Immature natural killer cell (primary cell): ENCODE results near the gene CD81. TPM values are rescaled to one million over a fixed set of nuclear protein-coding genes. Genes with fewer than 3 reads are reported as not detected.
"Not testable (repeated sequence)": the region's sequence is repeated elsewhere in the genome, so short reads cannot be mapped to it uniquely, and the experiment has no call there.

ENCODE experiments used
- DNase-seq, 3 donors: peaks; one replicate each; pipeline ENCODE4 v3.0.0; 2022; ENCODE audit warnings: mixed read lengths in 1 of 3
- H3K27ac Mint-ChIP-seq, 6 donors: one replicate each; pipeline ENCODE4 v1.8.0; 2020; ENCODE audit warnings: mixed read lengths in 6 of 6, mild to moderate bottlenecking in 5 of 6, inconsistent platforms in 4 of 6, moderate library complexity in 3 of 6
- H3K27me3 Mint-ChIP-seq, 3 donors: one replicate each; pipeline ENCODE4 v1.8.0; 2020 to 2021; ENCODE audit warnings: low read depth in 3 of 3, mild to moderate bottlenecking in 3 of 3, mixed read lengths in 3 of 3, moderate library complexity in 3 of 3, inconsistent platforms in 1 of 3
- H3K36me3 Mint-ChIP-seq, 3 donors: one replicate each; pipeline ENCODE4 v1.8.0; 2020; ENCODE audit warnings: mixed read lengths in 3 of 3, inconsistent platforms in 2 of 3, mild to moderate bottlenecking in 2 of 3
- H3K4me1 Mint-ChIP-seq, 2 donors: one replicate each; pipeline ENCODE4 v1.8.0; 2020; ENCODE audit warnings: inconsistent platforms in 2 of 2, mild to moderate bottlenecking in 2 of 2, mixed read lengths in 2 of 2, moderate library complexity in 1 of 2
- H3K4me3 Mint-ChIP-seq, 5 donors: one replicate each; pipeline ENCODE4 v1.8.0; 2020; ENCODE audit warnings: mild to moderate bottlenecking in 5 of 5, mixed read lengths in 5 of 5, inconsistent platforms in 3 of 5, moderate library complexity in 3 of 5
- H3K9me3 Mint-ChIP-seq, 6 donors: one replicate each; pipeline ENCODE4 v1.8.0; 2020; ENCODE audit warnings: mild to moderate bottlenecking in 6 of 6, mixed read lengths in 6 of 6, inconsistent platforms in 4 of 6, moderate library complexity in 3 of 6
- polyA plus RNA-seq, 3 donors: library from polyadenylated mRNA; unstranded; fragments of 300-500 nt; fragmentation: Illumina TruSeq; gene quantifications; one replicate each; pipeline ENCODE4 v1.2.3, GENCODE V29; 2021

The CD81 gene
- 10 to 100 TPM; 33.1 to 56.9 (median 49.7) TPM for polyA plus RNA-seq

DNA sequence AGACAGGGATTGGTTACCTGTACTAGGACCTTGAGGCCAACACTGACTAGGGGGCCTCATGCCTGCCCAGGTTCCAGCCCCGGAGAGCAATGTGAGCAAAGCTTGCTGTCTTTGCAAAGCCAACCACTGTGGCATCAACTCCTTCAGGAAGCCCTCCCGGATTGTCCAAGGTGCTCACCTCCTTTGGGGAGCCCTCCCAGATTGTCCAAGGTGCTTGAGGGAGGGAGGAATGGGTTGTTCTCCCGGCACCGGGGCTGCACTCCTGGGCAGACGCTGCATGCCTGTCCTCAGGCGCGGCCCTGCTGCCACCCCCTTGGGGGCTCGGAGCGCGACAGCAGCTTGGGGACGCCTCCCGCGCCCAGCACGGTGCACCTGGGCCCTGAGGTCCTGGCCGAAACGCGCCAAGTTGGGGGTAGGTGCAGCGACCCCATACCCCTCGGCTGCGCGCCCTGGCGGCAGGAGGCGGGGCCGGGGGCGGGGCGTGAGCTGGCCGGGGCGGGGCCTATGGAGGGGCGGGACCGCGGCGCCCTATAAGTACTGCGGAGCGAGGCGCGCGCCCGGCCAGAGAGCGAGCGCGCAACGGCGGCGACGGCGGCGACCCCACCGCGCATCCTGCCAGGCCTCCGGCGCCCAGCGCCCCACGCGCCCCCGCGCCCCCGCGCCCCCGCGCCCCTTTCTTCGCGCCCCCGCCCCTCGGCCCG lies at the start of gene CD81:
TSS of gene CD81 (plus strand) at position 560 of the 701 bp plus-strand sequence. CDS start 240 bp downstream, outside the sequence.
- no peaks in the 10 kb centered on the region for H3K36me3 Mint-ChIP-seq
- peak within 1 kb of the TSS; percentile 70 to 93 (median 84) for H3K27ac Mint-ChIP-seq
- H3K27me3 Mint-ChIP-seq: peaks cover 5 to 16% (median 11%) of the 10 kb centered on the region in 3 donors
- H3K4me1 Mint-ChIP-seq: peaks cover 30 to 40% of the 10 kb centered on the region in 2 donors
- H3K9me3 Mint-ChIP-seq: no peaks in the 10 kb centered on the region
- peak; percentile 54 to 70 (median 68) for DNase-seq
- H3K4me3 Mint-ChIP-seq: peak within 1 kb of the TSS; percentile 81 to 85 (median 85)

DNA sequence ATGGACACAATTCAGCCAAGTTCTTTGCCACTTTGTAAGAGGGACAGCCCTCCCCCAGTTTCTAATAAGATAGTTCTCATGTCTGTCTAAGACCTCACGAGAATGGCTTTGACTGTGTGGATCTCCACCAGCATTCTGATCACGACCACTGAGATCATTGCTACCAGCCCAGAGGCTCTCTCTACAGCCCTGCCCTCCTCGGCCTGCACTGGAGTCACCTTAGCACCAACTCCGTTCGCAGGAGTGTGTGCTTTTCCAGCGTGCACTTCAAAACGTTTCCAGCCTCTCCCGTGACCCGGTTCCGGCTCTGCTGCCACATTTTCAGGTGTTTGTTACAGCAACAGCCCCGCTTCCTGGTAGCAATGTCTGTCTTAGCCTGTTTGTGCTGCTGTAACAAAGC lies 49.1 kb upstream of the CD81 start:
- no peaks in the 10 kb centered on the region for H3K4me1 Mint-ChIP-seq
- H3K27ac Mint-ChIP-seq: no peak overlapping the region

GRCh38 chr11:2328656-2329354 lies 48.3 kb upstream of the CD81 start:
- DNase-seq: no peak
- Mint-ChIP-seq H3K36me3 (peaks cover 0 to 5% (median 3%) of the 10 kb centered on the region in 3 donors), H3K27me3 (peaks cover 4 to 19% (median 17%) of the 10 kb centered on the region in 3 donors), H3K9me3 (peaks cover 0 to 7% (median 2%) of the 10 kb centered on the region in 6 donors), H3K27ac (no peak overlapping the region), H3K4me1 (no peaks in the 10 kb centered on the region), H3K4me3 (no peak overlapping the region)

More for the DNA sequence above, 49.1 kb upstream of the CD81 start:
- DNase-seq: no peak
- Mint-ChIP-seq H3K27me3 (peaks cover 4 to 20% (median 18%) of the 10 kb centered on the region in 3 donors), H3K9me3 (peaks cover 0 to 7% (median 3%) of the 10 kb centered on the region in 6 donors), H3K4me3 (no peak overlapping the region), H3K36me3 (peaks cover 0 to 5% (median 3%) of the 10 kb centered on the region in 3 donors)

GRCh38 chr11:2329551-2329950 lies 47.6 kb upstream of the CD81 start:
- Mint-ChIP-seq H3K9me3 (peaks cover 0 to 7% (median 2%) of the 10 kb centered on the region in 6 donors), H3K4me3 (no peak overlapping the region), H3K4me1 (no peaks in the 10 kb centered on the region), H3K36me3 (peaks cover 0 to 5% (median 3%) of the 10 kb centered on the region in 3 donors), H3K27me3 (peaks cover 4 to 17% (median 14%) of the 10 kb centered on the region in 3 donors), H3K27ac (no peak overlapping the region)
- no peak for DNase-seq

GRCh38 chr11:2330696-2331095 lies 46.4 kb upstream of the CD81 start:
- Mint-ChIP-seq H3K27me3 (peaks cover 4 to 14% (median 14%) of the 10 kb centered on the region in 3 donors), H3K4me3 (no peak overlapping the region), H3K4me1 (no peaks in the 10 kb centered on the region), H3K9me3 (peaks cover 0 to 7% (median 2%) of the 10 kb centered on the region in 6 donors), H3K27ac (no peak overlapping the region), H3K36me3 (peaks cover 0 to 5% (median 3%) of the 10 kb centered on the region in 3 donors)
- no peak for DNase-seq

- DNase-seq: no peak
- Mint-ChIP-seq H3K36me3 (peaks cover 0 to 5% (median 3%) of the 10 kb centered on the region in 3 donors), H3K4me1 (no peaks in the 10 kb centered on the region), H3K9me3 (peaks cover 0 to 7% (median 2%) of the 10 kb centered on the region in 6 donors), H3K27me3 (peaks cover 7 to 14% (median 11%) of the 10 kb centered on the region in 3 donors), H3K27ac (no peak overlapping the region), H3K4me3 (no peak overlapping the region)
Measured at GRCh38 chr11:2331404-2331803, 45.7 kb upstream of the CD81 start.

DNA sequence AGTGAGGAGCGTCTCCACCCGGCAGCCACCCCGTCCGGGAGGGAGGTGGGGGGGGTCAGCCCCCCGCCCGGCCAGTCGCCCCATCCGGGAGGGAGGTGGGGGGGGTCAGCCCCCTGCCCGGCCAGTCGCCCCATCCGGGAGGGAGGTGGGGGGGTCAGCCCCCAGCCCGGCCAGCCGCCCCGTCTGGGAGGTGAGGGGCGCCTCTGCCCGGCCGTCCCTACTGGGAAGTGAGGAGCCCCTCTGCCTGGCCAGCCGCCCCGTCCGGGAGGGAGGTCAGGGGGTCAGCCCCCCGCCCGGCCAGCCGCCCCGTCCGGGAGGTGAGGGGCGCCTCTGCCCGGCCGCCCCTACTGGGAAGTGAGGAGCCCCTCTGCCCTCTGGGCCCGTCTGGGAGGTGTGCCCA lies 44.5 kb upstream of the CD81 start:
- not testable (repeated sequence) for H3K4me3 Mint-ChIP-seq, H3K36me3 Mint-ChIP-seq, H3K27ac Mint-ChIP-seq, DNase-seq, H3K9me3 Mint-ChIP-seq, H3K4me1 Mint-ChIP-seq
- H3K27me3 Mint-ChIP-seq: peaks cover 10 to 16% (median 14%) of the 10 kb centered on the region in 3 donors

DNA sequence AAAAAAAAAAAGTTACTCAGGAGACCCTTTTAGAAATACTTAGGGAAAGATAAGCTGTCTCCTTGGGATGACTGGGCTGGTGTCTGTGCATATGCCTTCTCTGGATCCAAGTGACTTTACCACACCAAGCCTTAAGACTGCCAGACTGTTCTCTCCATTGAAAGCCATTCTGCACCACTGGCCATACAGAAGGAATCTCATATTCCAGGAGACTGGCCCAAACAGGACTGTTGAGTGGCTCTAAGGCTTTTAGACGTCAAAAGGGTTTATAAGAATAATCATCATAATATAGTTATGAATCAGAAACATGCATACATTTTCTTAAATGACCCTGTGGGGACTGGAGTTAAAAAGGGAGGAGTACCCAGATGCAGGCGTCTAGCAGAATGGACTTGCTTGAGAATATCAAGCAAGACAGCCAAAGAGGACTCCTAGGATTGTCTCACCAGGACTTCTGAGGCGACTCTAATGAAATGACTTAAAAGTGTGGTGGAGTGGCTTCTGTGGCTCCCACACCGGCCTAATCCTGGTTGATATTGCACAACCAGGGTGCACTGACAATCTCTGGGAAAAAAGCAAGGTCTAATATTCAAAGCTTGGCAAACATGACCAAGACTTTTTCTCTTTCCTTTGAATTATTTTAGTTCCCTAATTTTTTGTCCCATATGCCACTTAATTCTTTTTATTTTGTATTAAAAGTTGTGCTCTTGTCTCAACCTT lies 43.5 kb upstream of the CD81 start:
- peaks cover 6 to 14% (median 8%) of the 10 kb centered on the region in 3 donors for H3K27me3 Mint-ChIP-seq
- not testable (repeated sequence) for H3K9me3 Mint-ChIP-seq, H3K4me3 Mint-ChIP-seq, H3K4me1 Mint-ChIP-seq, DNase-seq, H3K36me3 Mint-ChIP-seq, H3K27ac Mint-ChIP-seq

- H3K36me3 Mint-ChIP-seq, H3K27ac Mint-ChIP-seq, DNase-seq, H3K4me3 Mint-ChIP-seq, H3K9me3 Mint-ChIP-seq, H3K27me3 Mint-ChIP-seq, H3K4me1 Mint-ChIP-seq: not testable (repeated sequence)
Measured at GRCh38 chr11:2335286-2335685, 41.8 kb upstream of the CD81 start.

- H3K36me3 Mint-ChIP-seq, H3K4me1 Mint-ChIP-seq, H3K27ac Mint-ChIP-seq, H3K4me3 Mint-ChIP-seq, H3K9me3 Mint-ChIP-seq: not testable (repeated sequence)
- peak in 1 of 3 donors; percentile 33 for DNase-seq
- H3K27me3 Mint-ChIP-seq: peaks cover 4 to 12% (median 6%) of the 10 kb centered on the region in 3 donors
Measured at GRCh38 chr11:2338760-2339159, 38.4 kb upstream of the CD81 start.

DNA sequence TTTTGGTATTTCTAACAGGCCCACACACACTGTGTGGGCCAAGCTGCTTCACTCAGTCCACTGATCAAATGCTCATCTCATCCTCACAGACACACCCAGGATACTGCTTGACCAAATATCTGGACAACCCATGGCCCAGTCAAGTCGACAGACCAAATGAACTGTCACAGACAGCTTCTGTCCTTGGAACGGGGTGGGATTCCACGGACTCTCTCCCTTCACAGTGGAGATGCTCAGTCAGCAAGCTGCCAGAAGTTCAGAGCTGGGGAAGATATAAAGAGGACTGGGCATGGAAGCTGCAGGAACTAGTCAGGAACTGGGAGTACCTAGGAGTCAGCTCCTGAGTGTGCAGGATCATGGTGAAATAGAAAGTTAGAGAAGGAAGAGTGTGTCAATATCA lies 34.6 kb upstream of the CD81 start:
- Mint-ChIP-seq H3K9me3 (no peaks in the 10 kb centered on the region), H3K27ac (no peak overlapping the region), H3K4me3 (no peak overlapping the region), H3K36me3 (no peaks in the 10 kb centered on the region), H3K4me1 (no peaks in the 10 kb centered on the region), H3K27me3 (peaks cover 2 to 7% (median 2%) of the 10 kb centered on the region in 3 donors)
- no peak for DNase-seq

GRCh38 chr11:2342981-2343380 lies 34.1 kb upstream of the CD81 start:
- H3K36me3 Mint-ChIP-seq: peaks cover 0 to under 1% (median 0%) of the 10 kb centered on the region in 3 donors
- no peaks in the 10 kb centered on the region for H3K4me1 Mint-ChIP-seq
- H3K4me3 Mint-ChIP-seq: no peak overlapping the region
- no peak overlapping the region for H3K27ac Mint-ChIP-seq
- H3K27me3 Mint-ChIP-seq: peaks cover 2 to 7% (median 2%) of the 10 kb centered on the region in 3 donors
- no peaks in the 10 kb centered on the region for H3K9me3 Mint-ChIP-seq
- DNase-seq: no peak

DNA sequence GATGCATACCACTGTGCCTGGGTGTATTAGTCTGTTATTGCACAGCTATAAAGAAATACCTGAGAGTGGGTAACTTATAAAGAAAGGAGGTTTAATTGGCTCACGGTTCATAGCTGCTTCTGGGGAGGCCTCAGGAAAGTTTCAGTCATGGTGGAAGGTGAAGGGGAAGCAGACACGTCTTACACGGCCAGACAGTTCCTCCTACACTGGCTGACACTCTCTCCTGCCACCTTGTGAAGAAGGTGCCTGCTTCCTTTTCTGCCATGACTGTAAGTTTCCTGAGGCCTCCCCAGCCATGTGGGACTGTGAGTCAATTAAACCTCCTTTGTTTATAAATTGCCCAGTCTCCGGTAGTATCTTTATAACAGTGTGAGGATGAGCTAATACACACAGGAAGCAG lies 33.6 kb upstream of the CD81 start:
- H3K27me3 Mint-ChIP-seq: peaks cover 2 to 7% (median 2%) of the 10 kb centered on the region in 3 donors
- peaks cover 0 to under 1% (median 0%) of the 10 kb centered on the region in 6 donors for H3K9me3 Mint-ChIP-seq
- no peaks in the 10 kb centered on the region for H3K4me1 Mint-ChIP-seq
- peaks cover 0 to 5% (median 0%) of the 10 kb centered on the region in 3 donors for H3K36me3 Mint-ChIP-seq
- H3K4me3 Mint-ChIP-seq: no peak overlapping the region
- H3K27ac Mint-ChIP-seq: no peak overlapping the region
- DNase-seq: no peak
